ENCODE data around the gene GNB5. TPM values are rescaled to one million over a fixed set of nuclear protein-coding genes. Genes with fewer than 3 reads are reported as not detected.

Gene GNB5
- total RNA-seq: 46.6 and 50.8 TPM in 2 replicates

DNA sequence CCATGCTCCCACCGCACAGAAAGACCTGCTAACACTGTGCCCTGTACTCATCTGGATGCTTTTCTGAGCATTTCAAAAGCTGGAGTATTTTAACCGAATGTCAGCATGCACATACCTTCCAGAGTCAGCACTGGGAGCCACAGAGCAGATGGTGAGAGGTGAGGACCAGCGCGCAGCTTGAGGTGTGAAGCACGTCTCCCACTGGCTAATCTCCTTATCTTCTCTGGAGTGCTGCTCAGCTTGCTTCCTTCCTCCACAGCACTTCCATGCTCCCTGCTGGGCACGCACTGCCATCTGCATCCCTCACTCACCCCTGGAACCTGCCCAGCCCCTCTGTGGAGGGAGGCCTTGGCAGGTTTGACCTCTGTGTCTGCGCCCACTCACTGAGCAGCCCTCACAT is at the start of gene GNB5:
TSS of gene GNB5 (minus strand) at position 186 of the 400 bp plus-strand sequence. CDS start 6,716 bp downstream, outside the sequence.

Small RNA genes lying within 50 kb of the gene (small RNA-seq; reads per million reads assigned to genes)
- gene RF00019 (ENCODE audit: low replicate concordance): not detected

Other genes starting within 250 kb of the GNB5 start
- 23.6 and 25.8 TPM in 2 replicates for gene LEO1, start 219.6 kb downstream of the GNB5 start, total RNA-seq
- gene MAPK6, start 172.2 kb downstream of the GNB5 start, total RNA-seq: 103 and 113 TPM in 2 replicates
- gene BCL2L10, start 78.6 kb downstream of the GNB5 start, total RNA-seq: 0.22 and 0.72 TPM in 2 replicates
- under 0.01 and 0.29 TPM in 2 replicates for gene MYO5C, start 104.4 kb upstream of the GNB5 start, total RNA-seq